Peyer's patch (tissue), 4 donors: Measurements from ENCODE around the gene ACAP2. TPM values are rescaled to one million over a fixed set of nuclear protein-coding genes. Genes with fewer than 3 reads are reported as not detected.
"Not testable (repeated sequence)": the region's sequence is repeated elsewhere in the genome, so short reads cannot be mapped to it uniquely, and the experiment has no call there.

Experiments used
- DNase-seq, 3 donors: peaks; one replicate each; pipeline ENCODE4 v3.0.0-alpha.2; 2017 to 2019
- H3K27ac ChIP-seq, 4 donors: fragments of 200-600 bp; sonication (generic); one replicate each; pipeline ENCODE4 v1.5.1; 2016 to 2019
- H3K27me3 ChIP-seq, 2 donors: fragments of 200-600 bp; sonication (generic); one replicate each; pipeline ENCODE4 v1.5.1; 2019
- H3K36me3 ChIP-seq, 3 donors: fragments of 200-600 bp; sonication (generic); one replicate each; pipeline ENCODE4 v1.5.1; 2016 to 2019
- H3K4me1 ChIP-seq, 4 donors: fragments of 200-600 bp; sonication (generic); one replicate each; pipeline ENCODE4 v1.5.1; 2016 to 2019
- H3K4me3 ChIP-seq, 4 donors: fragments of 200-600 bp; sonication (generic); 1 replicate in 3 of 4; 2 replicates in 1 of 4; pipeline ENCODE4 v1.5.1; 2016 to 2019; ENCODE audit warnings: mild to moderate bottlenecking in 1 of 4
- H3K9me3 ChIP-seq, 4 donors: fragments of 200-600 bp; sonication (generic); one replicate each; pipeline ENCODE4 v1.5.1; 2016 to 2019; ENCODE audit warnings: mild to moderate bottlenecking in 1 of 4
- CTCF ChIP-seq, 6 experiments: fragments of 450-650 bp in 4 of 6; fragments of 200-600 bp in 2 of 6; sonication (generic) in 1 of 6; IDR thresholded peaks; one replicate each; pipeline ENCODE4 v1.5.1; 2017 to 2019; ENCODE audit warnings: antibody characterized with exemption in 6 of 6, mild to moderate bottlenecking in 3 of 6, moderate library complexity in 1 of 6
- POLR2A ChIP-seq, 2 donors: fragments of 450-650 bp; IDR thresholded peaks; one replicate each; pipeline ENCODE4 v1.5.1; 2017; ENCODE audit warnings: antibody characterized with exemption in 2 of 2, mild to moderate bottlenecking in 2 of 2, moderate library complexity in 2 of 2
- total RNA-seq, 4 donors: library from RNA; depleted of rRNA; stranded (reverse); fragments of >200 nt; gene quantifications; one replicate each; pipeline ENCODE4 v1.1.0, GENCODE V29; 2016

ACAP2 gene
- total RNA-seq, 4 donors from 2014 or later: 63.7 to 96.6 (median 65.9) TPM

- peaks cover 0 to 4% (median 0%) of the 10 kb centered on the region in 3 donors for H3K36me3 ChIP-seq
- no peaks in the 10 kb centered on the region for H3K27me3 ChIP-seq
- TF ChIP-seq CTCF (IDR thresholded peaks at IDR 0.05) (no peak), POLR2A (IDR thresholded peaks at IDR 0.05) (no peak)
- DNase-seq: no peak
- no peak overlapping the region for H3K4me3 ChIP-seq
- peak overlapping the region in 1 of 4 donors; percentile 12 for H3K27ac ChIP-seq
- H3K4me1 ChIP-seq: peaks cover 0 to 4% (median 0%) of the 10 kb centered on the region in 4 donors
- H3K9me3 ChIP-seq: no peaks in the 10 kb centered on the region
Observed at GRCh38 chr3:195356151-195357086, 86.4 kb downstream of the ACAP2 start.

- DNase-seq, H3K27ac ChIP-seq, H3K27me3 ChIP-seq, H3K4me1 ChIP-seq, H3K36me3 ChIP-seq, H3K4me3 ChIP-seq, H3K9me3 ChIP-seq: not testable (repeated sequence)
Observed at GRCh38 chr3:195354009-195354408, 88.8 kb downstream of the ACAP2 start.

GRCh38 chr3:195352895-195353488 is 89.8 kb downstream of the ACAP2 start:
- DNase-seq: no peak
- Histone ChIP-seq H3K4me1 (peaks cover 0 to 4% (median 0%) of the 10 kb centered on the region in 4 donors), H3K9me3 (no peaks in the 10 kb centered on the region), H3K27me3 (no peaks in the 10 kb centered on the region), H3K36me3 (peaks cover 0 to 4% (median 0%) of the 10 kb centered on the region in 3 donors), H3K27ac (no peak overlapping the region), H3K4me3 (no peak overlapping the region)
- TF ChIP-seq POLR2A (IDR thresholded peaks at IDR 0.05) (no peak), CTCF (IDR thresholded peaks at IDR 0.05) (no peak)

- no peaks in the 10 kb centered on the region for H3K4me1 ChIP-seq
- no peak for DNase-seq
Observed at GRCh38 chr3:195348426-195349115, 94.2 kb downstream of the ACAP2 start.

GRCh38 chr3:195337747-195338146 is 105.1 kb downstream of the ACAP2 start:
- H3K27me3 ChIP-seq: no peaks in the 10 kb centered on the region
- TF ChIP-seq CTCF (IDR thresholded peaks at IDR 0.05) (no peak), POLR2A (IDR thresholded peaks at IDR 0.05) (no peak)
- H3K4me1 ChIP-seq: no peaks in the 10 kb centered on the region
- H3K4me3 ChIP-seq: no peak overlapping the region
- H3K9me3 ChIP-seq: no peaks in the 10 kb centered on the region
- peaks cover 0 to 24% (median 0%) of the 10 kb centered on the region in 3 donors for H3K36me3 ChIP-seq
- H3K27ac ChIP-seq: no peak overlapping the region
- peak in 2 of 3 donors; percentile 55 to 79 for DNase-seq

More at GRCh38 chr3:195348426-195349115, 94.2 kb downstream of the ACAP2 start:
- Histone ChIP-seq H3K27me3 (no peaks in the 10 kb centered on the region), H3K36me3 (no peaks in the 10 kb centered on the region), H3K9me3 (no peaks in the 10 kb centered on the region), H3K4me3 (no peak overlapping the region), H3K27ac (no peak overlapping the region)
- no peak for TF ChIP-seq POLR2A (IDR thresholded peaks at IDR 0.05)
- TF ChIP-seq CTCF (IDR thresholded peaks at IDR 0.05): no peak
